ENCODE measurements around the gene TIGAR. TPM values are rescaled to one million over a fixed set of nuclear protein-coding genes. Genes with fewer than 3 reads are reported as not detected.

The TIGAR gene
- total and polyA plus RNA-seq, 2 donors (not counting 3 experiments of a cell fraction or from before 2014, with no cell fraction given) = 5.6 to 31.2 TPM

- no peak overlapping the region for H3K9ac ChIP-seq (replicated peaks; ENCODE audit: extremely low read depth, insufficient read depth, low read length)
- no peaks in the 10 kb centered on the region for H3K4me1 ChIP-seq (ENCODE audit: control insufficient read depth, extremely low read depth, insufficient read depth, low read length)
- intact Hi-C loops (cut with micrococcal nuclease) = no loop called here
- no peaks in the 10 kb centered on the region for H4K20me1 ChIP-seq (replicated peaks; ENCODE audit: control insufficient read depth, extremely low read depth, insufficient read depth, low read length)
- H2AFZ ChIP-seq (ENCODE audit: low read depth, low read length) = no peak overlapping the region
- H3K9me1 ChIP-seq (replicated peaks; ENCODE audit: control insufficient read depth, extremely low read depth, insufficient read depth, low read length) = no peaks in the 10 kb centered on the region
- H3K4me3 ChIP-seq (replicated peaks in 1 of 3; ENCODE audit: insufficient read depth in 1 of 3, low read depth in 1 of 3, low read length in 3 of 3) = no peak overlapping the region
- peaks cover 0 to 4% of the 10 kb centered on the region in 2 experiments for H3K27me3 ChIP-seq (ENCODE audit: control insufficient read depth in 2 of 2, insufficient read depth in 2 of 2, low read length in 2 of 2)
- BruUV-seq (replicated peaks) = no TSS peak
- H3K4me2 ChIP-seq (ENCODE audit: insufficient read depth, low read length) = no peak overlapping the region
- no peaks in the 10 kb centered on the region for H3K36me3 ChIP-seq (ENCODE audit: control insufficient read depth in 2 of 2, extremely low read depth in 1 of 2, insufficient read depth in 2 of 2, low read length in 2 of 2)
- H3K79me2 ChIP-seq (ENCODE audit: control insufficient read depth, insufficient read depth, low read length) = no peaks in the 10 kb centered on the region
- TF ChIP-seq POLR2AphosphoS5 (IDR thresholded peaks at IDR 0.05; ENCODE audit: insufficient read depth, low read depth, low read length) (no peak), GATA2 (IDR thresholded peaks at IDR 0.05; ENCODE audit: insufficient read depth, insufficient read length, low read depth, low read length) (no peak), CTCF (IDR thresholded peaks at IDR 0.05; ENCODE audit: extremely low read depth in 1 of 2, insufficient read depth in 1 of 2, low read depth in 1 of 2, low read length in 2 of 2) (no peak), MYC (IDR thresholded peaks at IDR 0.05; ENCODE audit: low read depth, low read length) (no peak), EZH2 (IDR thresholded peaks at IDR 0.05; ENCODE audit: borderline replicate concordance, low read depth, low read length, severe bottlenecking) (no peak), JUN (IDR thresholded peaks at IDR 0.05; ENCODE audit: borderline replicate concordance, insufficient read depth, insufficient read length, low read depth) (no peak), MAX (IDR thresholded peaks at IDR 0.05; ENCODE audit: insufficient read depth, insufficient read length) (no peak)
- H3K27ac ChIP-seq (ENCODE audit: insufficient read depth, low read depth, low read length) = no peak overlapping the region
- FAIRE-seq = no peak
- H3K9me3 ChIP-seq (replicated peaks; ENCODE audit: control insufficient read depth, insufficient read depth, low read length) = no peaks in the 10 kb centered on the region
- ChIA-PET POLR2A (no interaction called here), CTCF (no interaction called here)
- DNase-seq (ENCODE audit: low read depth, low spot score) = no peak
- dilution Hi-C loops (cut with MboI; ENCODE audit: extremely low pct_ligation_motif_present, low sequenced_read_pairs) = no loop called here
Observed at GRCh38 chr12:4369548-4369947, 48.5 kb downstream of the TIGAR start.
